Memory B cell (primary cell): ENCODE results near the gene SSBP3.

ENCODE experiments used
- ATAC-seq: fragments of 150-1000 bp; cut with Tn5 transposase; 2 replicates; pipeline ENCODE4 v1.10.0; 2021; ENCODE audit warnings: low read depth, mild to moderate bottlenecking, moderate library complexity
- DNase-seq, 2 donors: peaks; one replicate each; pipeline ENCODE4 v3.0.0; 2022; ENCODE audit warnings: low spot score in 2 of 2
- H3K27ac Mint-ChIP-seq: one replicate; pipeline ENCODE4 v1.8.0; 2022; ENCODE audit warnings: mild to moderate bottlenecking, moderate library complexity, mixed read lengths
- H3K27me3 Mint-ChIP-seq: one replicate; pipeline ENCODE4 v1.8.0; 2022; ENCODE audit warnings: mixed read lengths
- H3K36me3 Mint-ChIP-seq: one replicate; pipeline ENCODE4 v1.8.0; 2022; ENCODE audit warnings: mild to moderate bottlenecking, mixed read lengths
- H3K4me1 Mint-ChIP-seq: one replicate; pipeline ENCODE4 v1.8.0; 2022; ENCODE audit warnings: mixed read lengths
- H3K4me3 Mint-ChIP-seq: one replicate; pipeline ENCODE4 v1.8.0; 2022; ENCODE audit warnings: mild to moderate bottlenecking, moderate library complexity, mixed read lengths
- H3K9me3 Mint-ChIP-seq: one replicate; pipeline ENCODE4 v1.8.0; 2022; ENCODE audit warnings: mixed read lengths

Gene SSBP3

GRCh38 chr1:54378874-54379554 lies 27.2 kb downstream of the SSBP3 start:
- H3K36me3 Mint-ChIP-seq, result no peaks in the 10 kb centered on the region
- H3K9me3 Mint-ChIP-seq, result no peaks in the 10 kb centered on the region
- peaks cover 25% of the 10 kb centered on the region for H3K4me1 Mint-ChIP-seq
- peak overlapping the region; percentile 95 for H3K27ac Mint-ChIP-seq
- no peak for DNase-seq
- peak overlapping the region; percentile 3 for H3K4me3 Mint-ChIP-seq
- H3K27me3 Mint-ChIP-seq, result no peaks in the 10 kb centered on the region
- ATAC-seq, result no peak

GRCh38 chr1:54378157-54378873 lies 27.9 kb downstream of the SSBP3 start:
- no peaks in the 10 kb centered on the region for H3K9me3 Mint-ChIP-seq
- peaks cover 28% of the 10 kb centered on the region for H3K4me1 Mint-ChIP-seq
- H3K4me3 Mint-ChIP-seq, result peak overlapping the region; percentile 18
- ATAC-seq, result no peak
- H3K27ac Mint-ChIP-seq, result peak overlapping the region; percentile 95
- no peak for DNase-seq
- no peaks in the 10 kb centered on the region for H3K27me3 Mint-ChIP-seq
- no peaks in the 10 kb centered on the region for H3K36me3 Mint-ChIP-seq

- Mint-ChIP-seq H3K4me1 (peaks cover 37% of the 10 kb centered on the region), H3K4me3 (peak overlapping the region; percentile 70), H3K27me3 (no peaks in the 10 kb centered on the region), H3K27ac (peak overlapping the region; percentile 95), H3K9me3 (no peaks in the 10 kb centered on the region), H3K36me3 (no peaks in the 10 kb centered on the region)
- DNase-seq (no peak), ATAC-seq (no peak)
Measured at GRCh38 chr1:54377040-54377691, 29.0 kb downstream of the SSBP3 start.

- peak overlapping the region; percentile 95 for H3K27ac Mint-ChIP-seq
- H3K27me3 Mint-ChIP-seq, result no peaks in the 10 kb centered on the region
- no peaks in the 10 kb centered on the region for H3K36me3 Mint-ChIP-seq
- ATAC-seq (peak; percentile 79), DNase-seq (peak in 1 of 2 donors; percentile 15)
- no peaks in the 10 kb centered on the region for H3K9me3 Mint-ChIP-seq
- H3K4me3 Mint-ChIP-seq, result peak overlapping the region; percentile 72
- peaks cover 42% of the 10 kb centered on the region for H3K4me1 Mint-ChIP-seq
Measured at GRCh38 chr1:54376430-54377039, 29.7 kb downstream of the SSBP3 start.

- no peaks in the 10 kb centered on the region for H3K9me3 Mint-ChIP-seq
- H3K27ac Mint-ChIP-seq, result peak overlapping the region; percentile 95
- DNase-seq (no peak), ATAC-seq (no peak)
- H3K4me3 Mint-ChIP-seq, result peak overlapping the region; percentile 72
- H3K27me3 Mint-ChIP-seq, result no peaks in the 10 kb centered on the region
- no peaks in the 10 kb centered on the region for H3K36me3 Mint-ChIP-seq
- H3K4me1 Mint-ChIP-seq, result peaks cover 40% of the 10 kb centered on the region
Measured at GRCh38 chr1:54375712-54376429, 30.3 kb downstream of the SSBP3 start.

GRCh38 chr1:54375298-54375697 lies 30.9 kb downstream of the SSBP3 start:
- ATAC-seq, result no peak
- DNase-seq, result no peak
- Mint-ChIP-seq H3K4me1 (peaks cover 40% of the 10 kb centered on the region), H3K4me3 (no peak overlapping the region), H3K27ac (peak overlapping the region; percentile 95), H3K27me3 (no peaks in the 10 kb centered on the region), H3K36me3 (no peaks in the 10 kb centered on the region), H3K9me3 (no peaks in the 10 kb centered on the region)

GRCh38 chr1:54374766-54375165 lies 31.4 kb downstream of the SSBP3 start:
- Mint-ChIP-seq H3K4me3 (no peak overlapping the region), H3K36me3 (no peaks in the 10 kb centered on the region), H3K27ac (peak overlapping the region; percentile 49), H3K9me3 (no peaks in the 10 kb centered on the region), H3K4me1 (peaks cover 40% of the 10 kb centered on the region), H3K27me3 (no peaks in the 10 kb centered on the region)
- no peak for DNase-seq
- no peak for ATAC-seq

- DNase-seq (peak in 1 of 2 donors; percentile 20), ATAC-seq (peak; percentile 49)
- peak overlapping the region; percentile 48 for H3K27ac Mint-ChIP-seq
- H3K4me3 Mint-ChIP-seq, result peak overlapping the region; percentile 1
- H3K27me3 Mint-ChIP-seq, result no peaks in the 10 kb centered on the region
- H3K9me3 Mint-ChIP-seq, result no peaks in the 10 kb centered on the region
- no peaks in the 10 kb centered on the region for H3K36me3 Mint-ChIP-seq
- H3K4me1 Mint-ChIP-seq, result peaks cover 40% of the 10 kb centered on the region
Measured at GRCh38 chr1:54372978-54373377, 33.2 kb downstream of the SSBP3 start.

- ATAC-seq, result no peak
- H3K27me3 Mint-ChIP-seq, result no peaks in the 10 kb centered on the region
- peak overlapping the region; percentile 5 for H3K4me3 Mint-ChIP-seq
- H3K36me3 Mint-ChIP-seq, result no peaks in the 10 kb centered on the region
- DNase-seq, result no peak
- H3K27ac Mint-ChIP-seq, result peak overlapping the region; percentile 48
- H3K4me1 Mint-ChIP-seq, result peaks cover 36% of the 10 kb centered on the region
- no peaks in the 10 kb centered on the region for H3K9me3 Mint-ChIP-seq
Measured at GRCh38 chr1:54371942-54372275, 34.3 kb downstream of the SSBP3 start.

- H3K27ac Mint-ChIP-seq, result no peak overlapping the region
- ATAC-seq (no peak), DNase-seq (no peak)
- no peaks in the 10 kb centered on the region for H3K36me3 Mint-ChIP-seq
- H3K9me3 Mint-ChIP-seq, result no peaks in the 10 kb centered on the region
- H3K4me3 Mint-ChIP-seq, result no peak overlapping the region
- no peaks in the 10 kb centered on the region for H3K27me3 Mint-ChIP-seq
- H3K4me1 Mint-ChIP-seq, result peaks cover 31% of the 10 kb centered on the region
Measured at GRCh38 chr1:54371038-54371941, 34.9 kb downstream of the SSBP3 start.

- no peak for ATAC-seq
- Mint-ChIP-seq H3K4me3 (no peak overlapping the region), H3K4me1 (peaks cover 30% of the 10 kb centered on the region), H3K27me3 (no peaks in the 10 kb centered on the region), H3K9me3 (no peaks in the 10 kb centered on the region), H3K36me3 (peaks cover 1% of the 10 kb centered on the region), H3K27ac (no peak overlapping the region)
- no peak for DNase-seq
Measured at GRCh38 chr1:54370287-54370989, 35.8 kb downstream of the SSBP3 start.

GRCh38 chr1:54367613-54368012 lies 38.6 kb downstream of the SSBP3 start:
- ATAC-seq (no peak), DNase-seq (no peak)
- H3K27ac Mint-ChIP-seq, result no peak overlapping the region
- H3K36me3 Mint-ChIP-seq, result peaks cover 4% of the 10 kb centered on the region
- peaks cover 40% of the 10 kb centered on the region for H3K4me1 Mint-ChIP-seq
- no peaks in the 10 kb centered on the region for H3K27me3 Mint-ChIP-seq
- no peaks in the 10 kb centered on the region for H3K9me3 Mint-ChIP-seq
- no peak overlapping the region for H3K4me3 Mint-ChIP-seq
